Activated naive CD4-positive, alpha-beta T cell treated with Interleukin-2 at 50 U/mL for 16 hours (primary cell): Measurements from ENCODE around the gene FBXW11.
A peak's percentile ranks its signal among the peaks of the same experiment; 100 is the strongest.
"Not testable (repeated sequence)": the region's sequence is repeated elsewhere in the genome, so short reads cannot be mapped to it uniquely, and the experiment has no call there.

ENCODE experiments used
- DNase-seq: peaks from one replicate; pipeline ENCODE4 v3.0.0-alpha.2; 2020

The FBXW11 gene

GRCh38 chr5:171980792-171981191 lies 25.6 kb downstream of the FBXW11 start:
- DNase-seq = no peak

GRCh38 chr5:171979606-171980005 lies 26.8 kb downstream of the FBXW11 start:
- no peak for DNase-seq

GRCh38 chr5:171978519-171978918 lies 27.9 kb downstream of the FBXW11 start:
- no peak for DNase-seq

GRCh38 chr5:171978016-171978415 lies 28.4 kb downstream of the FBXW11 start:
- DNase-seq = no peak

- not testable (repeated sequence) for DNase-seq
Measured at GRCh38 chr5:171977244-171977950, 29.0 kb downstream of the FBXW11 start.

GRCh38 chr5:171975877-171976667 lies 30.4 kb downstream of the FBXW11 start:
- DNase-seq = no peak

GRCh38 chr5:171975262-171975876 lies 31.1 kb downstream of the FBXW11 start:
- no peak for DNase-seq

- no peak for DNase-seq
Measured at GRCh38 chr5:171970826-171971225, 35.6 kb downstream of the FBXW11 start.

- DNase-seq = no peak
Measured at GRCh38 chr5:171969288-171969880, 37.1 kb downstream of the FBXW11 start.

- no peak for DNase-seq
Measured at GRCh38 chr5:171968531-171968930, 37.9 kb downstream of the FBXW11 start.

GRCh38 chr5:171966964-171967363 lies 39.5 kb downstream of the FBXW11 start:
- DNase-seq = no peak

- DNase-seq = no peak
Measured at GRCh38 chr5:171966270-171966669, 40.2 kb downstream of the FBXW11 start.

GRCh38 chr5:171965745-171966144 lies 40.7 kb downstream of the FBXW11 start:
- DNase-seq = peak; percentile 52

- DNase-seq = no peak
Measured at GRCh38 chr5:171963416-171963815, 43.0 kb downstream of the FBXW11 start.

- DNase-seq = peak; percentile 32
Measured at GRCh38 chr5:171961117-171961516, 45.3 kb downstream of the FBXW11 start.

- DNase-seq = peak; percentile 52
Measured at GRCh38 chr5:171957591-171958251, 48.7 kb downstream of the FBXW11 start.

GRCh38 chr5:171956887-171957495 lies 49.4 kb downstream of the FBXW11 start:
- DNase-seq = no peak

GRCh38 chr5:171956314-171956713 lies 50.1 kb downstream of the FBXW11 start:
- DNase-seq = no peak

GRCh38 chr5:171955761-171956160 lies 50.7 kb downstream of the FBXW11 start:
- DNase-seq = no peak

GRCh38 chr5:171954721-171955120 lies 51.7 kb downstream of the FBXW11 start:
- DNase-seq = no peak

- no peak for DNase-seq
Measured at GRCh38 chr5:171953860-171954701, 52.4 kb downstream of the FBXW11 start.
